Lower leg skin (tissue), 4 donors: Measurements from ENCODE around the gene HMOX1. TPM values are rescaled to one million over a fixed set of nuclear protein-coding genes. Genes with fewer than 3 reads are reported as not detected.

Source experiments
- DNase-seq, 2 donors: peaks; one replicate each; pipeline ENCODE4 v3.0.0-alpha.2; 2019; ENCODE audit warnings: low spot score in 2 of 2
- H3K4me3 ChIP-seq: fragments of 200-600 bp; sonication (generic); 2 replicates; pipeline ENCODE4 v1.5.1; 2017; ENCODE audit warnings: mild to moderate bottlenecking, low read depth; ENCODE audit not compliant: poor library complexity, severe bottlenecking
- CTCF ChIP-seq, 3 donors: fragments of 450-650 bp; IDR thresholded peaks; one replicate each; pipeline ENCODE4 v1.5.1; 2016; ENCODE audit warnings: antibody characterized with exemption in 3 of 3, mild to moderate bottlenecking in 3 of 3, moderate library complexity in 2 of 3
- POLR2A ChIP-seq, 2 donors: fragments of 450-650 bp; IDR thresholded peaks; one replicate each; pipeline ENCODE4 v1.6.1; 2016 to 2017; ENCODE audit warnings: antibody characterized with exemption in 2 of 2, mild to moderate bottlenecking in 1 of 2, moderate library complexity in 1 of 2
- WGBS, 2 donors: methylation state at CpG; one replicate each; pipeline ENCODE4 v1.1.5; 2018; 5-methylcytosine and 5-hydroxymethylcytosine counted together
- intact Hi-C: fragments of 100-400 bp; cut with DNase I; formaldehyde crosslinking; loops from one replicate; pipeline ENCODE4 v1.15.0; 2023; ENCODE audit warnings: low total_unique reads
- total RNA-seq, 4 donors: library from RNA; depleted of rRNA; stranded (reverse); fragments of >200 nt; gene quantifications; one replicate each; pipeline ENCODE4 v1.1.0, GENCODE V29; 2016

The HMOX1 gene
- total RNA-seq, 4 donors from 2014 or later: 85.5 to 156 (median 112) TPM

- no peak overlapping the region for H3K4me3 ChIP-seq
- 83 to 87% methylated on average over 7 of the region's 7 CpGs for WGBS, 2 donors
- intact Hi-C loops: no loop called here
- TF ChIP-seq POLR2A (IDR thresholded peaks at IDR 0.05) (no peak), CTCF (IDR thresholded peaks at IDR 0.05) (no peak)
- DNase-seq: no peak
These were observed 30.2 kb downstream of the HMOX1 start for GRCh38 chr22:35411102-35411501.

- H3K4me3 ChIP-seq: no peak overlapping the region
- intact Hi-C loops: no loop called here
- WGBS, 2 donors: 96 to 100% methylated on average over 4 of the region's 4 CpGs
- DNase-seq: no peak
- no peak for TF ChIP-seq POLR2A (IDR thresholded peaks at IDR 0.05)
- TF ChIP-seq CTCF (IDR thresholded peaks at IDR 0.05): no peak
These were observed 32.7 kb downstream of the HMOX1 start for GRCh38 chr22:35413624-35414023.

GRCh38 chr22:35417606-35418005, 36.7 kb downstream of the HMOX1 start:
- TF ChIP-seq CTCF (IDR thresholded peaks at IDR 0.05) (no peak), POLR2A (IDR thresholded peaks at IDR 0.05) (no peak)
- WGBS, 2 donors: 92 to 94% methylated on average over 9 of the region's 9 CpGs
- intact Hi-C loops: no loop called here
- DNase-seq: no peak
- no peak overlapping the region for H3K4me3 ChIP-seq

- no peak for TF ChIP-seq POLR2A (IDR thresholded peaks at IDR 0.05)
- TF ChIP-seq CTCF (IDR thresholded peaks at IDR 0.05): no peak
- DNase-seq: no peak
- intact Hi-C loops: no loop called here
- no peak overlapping the region for H3K4me3 ChIP-seq
- 80 to 82% methylated on average over 8 of the region's 8 CpGs for WGBS, 2 donors
These were observed 37.2 kb downstream of the HMOX1 start for GRCh38 chr22:35418088-35418487.

- WGBS, 2 donors: 85 to 96% methylated on average over 3 of the region's 3 CpGs
- intact Hi-C loops: no loop called here
- TF ChIP-seq CTCF (IDR thresholded peaks at IDR 0.05): no peak
- no peak for TF ChIP-seq POLR2A (IDR thresholded peaks at IDR 0.05)
- H3K4me3 ChIP-seq: no peak overlapping the region
- DNase-seq: no peak
These were observed 37.8 kb downstream of the HMOX1 start for GRCh38 chr22:35418731-35419130.

GRCh38 chr22:35419756-35420155, 38.9 kb downstream of the HMOX1 start:
- 91 to 96% methylated on average over 10 of the region's 10 CpGs for WGBS, 2 donors
- H3K4me3 ChIP-seq: no peak overlapping the region
- TF ChIP-seq CTCF (IDR thresholded peaks at IDR 0.05) (no peak), POLR2A (IDR thresholded peaks at IDR 0.05) (no peak)
- intact Hi-C loops: loop anchor here (10.0 kb wide), 1 partner anchor 705 kb away; no protein-coding TSS in a partner anchor
- DNase-seq: no peak
